Astrocyte (in vitro differentiated cells and primary cell): ENCODE data around the gene CUEDC2. TPM values are rescaled to one million over a fixed set of nuclear protein-coding genes. Genes with fewer than 3 reads are reported as not detected.
"Not testable (repeated sequence)": the region's sequence is repeated elsewhere in the genome, so short reads cannot be mapped to it uniquely, and the experiment has no call there.

Source experiments
- DNase-seq: peaks from one replicate; pipeline ENCODE4 v3.0.0-alpha.2; 2010; ENCODE audit warnings: low read depth
- FAIRE-seq: peaks from 2 replicates; lab custom pipeline; 2011; peaks lifted over from hg19 to GRCh38; lab: Jason Lieb, UNC
- H2AFZ ChIP-seq: 2 replicates; pipeline ENCODE4 v1.6.0; 2012; ENCODE audit warnings: low read depth, low read length, inconsistent platforms
- H3K27ac ChIP-seq: 2 replicates; pipeline ENCODE4 v1.5.1; 2011; ENCODE audit warnings: low read depth, low read length, inconsistent platforms
- H3K27me3 ChIP-seq: 2 replicates; pipeline ENCODE4 v1.6.0; 2011; ENCODE audit warnings: low read length, inconsistent platforms; ENCODE audit not compliant: insufficient read depth
- H3K36me3 ChIP-seq: 2 replicates; pipeline ENCODE4 v1.5.1; 2011; ENCODE audit warnings: low read length, inconsistent platforms; ENCODE audit not compliant: insufficient read depth
- H3K4me1 ChIP-seq: 2 replicates; pipeline ENCODE4 v1.5.1; 2011; ENCODE audit warnings: low read length, inconsistent platforms; ENCODE audit not compliant: insufficient read depth
- H3K4me2 ChIP-seq: 2 replicates; pipeline ENCODE4 v1.6.0; 2012; ENCODE audit warnings: low read length, inconsistent platforms
- H3K4me3 ChIP-seq: 2 replicates; pipeline ENCODE4 v1.5.1; 2011; ENCODE audit warnings: low read depth, mild to moderate bottlenecking, low read length, inconsistent platforms; ENCODE audit not compliant: insufficient read depth
- H3K79me2 ChIP-seq: 2 replicates; pipeline ENCODE4 v1.6.0; 2012; ENCODE audit warnings: mild to moderate bottlenecking, low read length, inconsistent platforms; ENCODE audit not compliant: insufficient read depth
- H3K9ac ChIP-seq: 2 replicates; pipeline ENCODE4 v1.6.0; 2012; ENCODE audit warnings: mild to moderate bottlenecking, low read length, inconsistent platforms
- H3K9me3 ChIP-seq: 2 replicates; pipeline ENCODE4 v1.5.1; 2012; ENCODE audit warnings: low read depth, mild to moderate bottlenecking, low read length, inconsistent platforms; ENCODE audit not compliant: insufficient read depth
- H4K20me1 ChIP-seq: 2 replicates; pipeline ENCODE4 v1.6.0; 2012; ENCODE audit warnings: low read length, inconsistent platforms; ENCODE audit not compliant: insufficient read depth
- H3K27ac Mint-ChIP-seq: one replicate; pipeline ENCODE4 v1.8.0; 2021; ENCODE audit warnings: mild to moderate bottlenecking, mixed read lengths; ENCODE audit not compliant: unreplicated experiment
- H3K27me3 Mint-ChIP-seq: one replicate; pipeline ENCODE4 v1.8.0; 2021; ENCODE audit warnings: low read depth, mixed read lengths; ENCODE audit not compliant: unreplicated experiment
- H3K36me3 Mint-ChIP-seq: one replicate; pipeline ENCODE4 v1.8.0; 2021; ENCODE audit warnings: low read depth, mixed read lengths; ENCODE audit not compliant: unreplicated experiment
- H3K4me1 Mint-ChIP-seq: one replicate; pipeline ENCODE4 v1.8.0; 2021; ENCODE audit warnings: low read depth, mixed read lengths; ENCODE audit not compliant: unreplicated experiment
- H3K4me3 Mint-ChIP-seq: one replicate; pipeline ENCODE4 v1.8.0; 2021; ENCODE audit warnings: mild to moderate bottlenecking, moderate library complexity, mixed read lengths; ENCODE audit not compliant: unreplicated experiment
- H3K9me3 Mint-ChIP-seq: one replicate; pipeline ENCODE4 v1.8.0; 2021; ENCODE audit warnings: mild to moderate bottlenecking, mixed read lengths; ENCODE audit not compliant: unreplicated experiment
- EZH2 ChIP-seq: IDR thresholded peaks from 2 replicates; pipeline ENCODE4 v1.6.1; 2012; ENCODE audit warnings: mild to moderate bottlenecking, low read length, inconsistent platforms; ENCODE audit not compliant: insufficient read depth
- total RNA-seq: library from RNA; stranded (reverse); gene quantifications from 2 replicates; pipeline ENCODE4 v1.2.1, GENCODE V29; 2021
- TF ChIP-seq, protein P1 (sequence below): IDR thresholded peaks from 2 replicates; pipeline ENCODE4 v1.5.1; 2011; ENCODE audit warnings: low read depth, mild to moderate bottlenecking, inconsistent platforms, low read length, moderate library complexity; ENCODE audit not compliant: insufficient read depth

The CUEDC2 gene
- total RNA-seq, 1 donor from 2014 or later = 49.1 TPM

- Histone ChIP-seq H3K27ac (no peak overlapping the region), H3K4me2 (no peak overlapping the region), H3K9me3 (no peaks in the 10 kb centered on the region), H3K36me3 (no peaks in the 10 kb centered on the region), H3K4me3 (no peak overlapping the region), H3K79me2 (no peaks in the 10 kb centered on the region), H2AFZ (no peak overlapping the region), H3K9ac (no peak overlapping the region), H4K20me1 (no peaks in the 10 kb centered on the region), H3K27me3 (peaks cover 2% of the 10 kb centered on the region), H3K4me1 (peaks cover 23% of the 10 kb centered on the region)
- Mint-ChIP-seq H3K4me3 (no peak overlapping the region), H3K27ac (no peak overlapping the region), H3K36me3 (no peaks in the 10 kb centered on the region), H3K4me1 (peaks cover 27% of the 10 kb centered on the region), H3K9me3 (no peaks in the 10 kb centered on the region), H3K27me3 (peaks cover 7% of the 10 kb centered on the region)
- TF ChIP-seq, protein P1, sequence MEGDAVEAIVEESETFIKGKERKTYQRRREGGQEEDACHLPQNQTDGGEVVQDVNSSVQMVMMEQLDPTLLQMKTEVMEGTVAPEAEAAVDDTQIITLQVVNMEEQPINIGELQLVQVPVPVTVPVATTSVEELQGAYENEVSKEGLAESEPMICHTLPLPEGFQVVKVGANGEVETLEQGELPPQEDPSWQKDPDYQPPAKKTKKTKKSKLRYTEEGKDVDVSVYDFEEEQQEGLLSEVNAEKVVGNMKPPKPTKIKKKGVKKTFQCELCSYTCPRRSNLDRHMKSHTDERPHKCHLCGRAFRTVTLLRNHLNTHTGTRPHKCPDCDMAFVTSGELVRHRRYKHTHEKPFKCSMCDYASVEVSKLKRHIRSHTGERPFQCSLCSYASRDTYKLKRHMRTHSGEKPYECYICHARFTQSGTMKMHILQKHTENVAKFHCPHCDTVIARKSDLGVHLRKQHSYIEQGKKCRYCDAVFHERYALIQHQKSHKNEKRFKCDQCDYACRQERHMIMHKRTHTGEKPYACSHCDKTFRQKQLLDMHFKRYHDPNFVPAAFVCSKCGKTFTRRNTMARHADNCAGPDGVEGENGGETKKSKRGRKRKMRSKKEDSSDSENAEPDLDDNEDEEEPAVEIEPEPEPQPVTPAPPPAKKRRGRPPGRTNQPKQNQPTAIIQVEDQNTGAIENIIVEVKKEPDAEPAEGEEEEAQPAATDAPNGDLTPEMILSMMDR = no peak
- TF ChIP-seq EZH2 = no peak
- FAIRE-seq = no peak
- DNase-seq = no peak
Measured at GRCh38 chr10:102457591-102458150, 25.3 kb upstream of the CUEDC2 start.

- Histone ChIP-seq H3K79me2 (no peaks in the 10 kb centered on the region), H3K36me3 (no peaks in the 10 kb centered on the region), H3K27me3 (no peaks in the 10 kb centered on the region), H3K9me3 (no peaks in the 10 kb centered on the region), H3K9ac (no peak overlapping the region), H4K20me1 (no peaks in the 10 kb centered on the region), H2AFZ (peak overlapping the region; percentile 16), H3K4me2 (peak overlapping the region; percentile 25), H3K27ac (peak overlapping the region; percentile 21), H3K4me3 (no peak overlapping the region), H3K4me1 (peaks cover 24% of the 10 kb centered on the region)
- Mint-ChIP-seq H3K4me1 (peaks cover 27% of the 10 kb centered on the region), H3K4me3 (no peak overlapping the region), H3K27me3 (no peaks in the 10 kb centered on the region), H3K9me3 (no peaks in the 10 kb centered on the region), H3K27ac (peak overlapping the region; percentile 95), H3K36me3 (no peaks in the 10 kb centered on the region)
- DNase-seq = peak; percentile 75
- TF ChIP-seq EZH2 = no peak
- TF ChIP-seq, protein P1 = no peak
- no peak for FAIRE-seq
Measured at GRCh38 chr10:102455893-102456471, 23.6 kb upstream of the CUEDC2 start.

GRCh38 chr10:102454662-102455487 lies 22.5 kb upstream of the CUEDC2 start:
- H3K36me3 Mint-ChIP-seq, H3K4me3 ChIP-seq, H3K9ac ChIP-seq, H3K79me2 ChIP-seq, H3K36me3 ChIP-seq, FAIRE-seq, H3K9me3 Mint-ChIP-seq, H3K9me3 ChIP-seq, H3K27me3 Mint-ChIP-seq, H4K20me1 ChIP-seq, H3K4me2 ChIP-seq, DNase-seq, H3K27me3 ChIP-seq, H2AFZ ChIP-seq, H3K27ac ChIP-seq: not testable (repeated sequence)
- Mint-ChIP-seq H3K4me3 (peak overlapping the region; percentile 11), H3K4me1 (peaks cover 27% of the 10 kb centered on the region), H3K27ac (peak overlapping the region; percentile 95)
- H3K4me1 ChIP-seq = peaks cover 23% of the 10 kb centered on the region
